HL-60 (cell line): ENCODE measurements around the gene METRN.
A peak's percentile ranks its signal among the peaks of the same experiment; 100 is the strongest.

ENCODE experiments used
- GABPA ChIP-seq: IDR thresholded peaks from 2 replicates; pipeline ENCODE4 v1.6.1; 2012; ENCODE audit warnings: low read depth
- POLR2AphosphoS5 ChIP-seq: IDR thresholded peaks from 2 replicates; pipeline ENCODE4 v1.6.1; 2012; ENCODE audit warnings: low read depth
- TF ChIP-seq, protein P1 (sequence below): IDR thresholded peaks from one replicate; pipeline ENCODE4 v1.5.1; 2011; ENCODE audit warnings: low read length, control low read depth, inconsistent platforms; ENCODE audit not compliant: insufficient read depth
- TF ChIP-seq, protein P2 (sequence below): IDR thresholded peaks from 2 replicates; pipeline ENCODE4 v1.6.1; 2012; ENCODE audit warnings: low read depth; ENCODE audit not compliant: insufficient replicate concordance

GRCh38 chr16:720990-721764 is 6.3 kb downstream of the METRN start, which contains the start of gene ANTKMT:
- TF ChIP-seq, protein P1, sequence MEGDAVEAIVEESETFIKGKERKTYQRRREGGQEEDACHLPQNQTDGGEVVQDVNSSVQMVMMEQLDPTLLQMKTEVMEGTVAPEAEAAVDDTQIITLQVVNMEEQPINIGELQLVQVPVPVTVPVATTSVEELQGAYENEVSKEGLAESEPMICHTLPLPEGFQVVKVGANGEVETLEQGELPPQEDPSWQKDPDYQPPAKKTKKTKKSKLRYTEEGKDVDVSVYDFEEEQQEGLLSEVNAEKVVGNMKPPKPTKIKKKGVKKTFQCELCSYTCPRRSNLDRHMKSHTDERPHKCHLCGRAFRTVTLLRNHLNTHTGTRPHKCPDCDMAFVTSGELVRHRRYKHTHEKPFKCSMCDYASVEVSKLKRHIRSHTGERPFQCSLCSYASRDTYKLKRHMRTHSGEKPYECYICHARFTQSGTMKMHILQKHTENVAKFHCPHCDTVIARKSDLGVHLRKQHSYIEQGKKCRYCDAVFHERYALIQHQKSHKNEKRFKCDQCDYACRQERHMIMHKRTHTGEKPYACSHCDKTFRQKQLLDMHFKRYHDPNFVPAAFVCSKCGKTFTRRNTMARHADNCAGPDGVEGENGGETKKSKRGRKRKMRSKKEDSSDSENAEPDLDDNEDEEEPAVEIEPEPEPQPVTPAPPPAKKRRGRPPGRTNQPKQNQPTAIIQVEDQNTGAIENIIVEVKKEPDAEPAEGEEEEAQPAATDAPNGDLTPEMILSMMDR, result no peak
- TF ChIP-seq GABPA (peak; percentile 85), POLR2AphosphoS5 (peak; percentile 75)
- TF ChIP-seq, protein P2, sequence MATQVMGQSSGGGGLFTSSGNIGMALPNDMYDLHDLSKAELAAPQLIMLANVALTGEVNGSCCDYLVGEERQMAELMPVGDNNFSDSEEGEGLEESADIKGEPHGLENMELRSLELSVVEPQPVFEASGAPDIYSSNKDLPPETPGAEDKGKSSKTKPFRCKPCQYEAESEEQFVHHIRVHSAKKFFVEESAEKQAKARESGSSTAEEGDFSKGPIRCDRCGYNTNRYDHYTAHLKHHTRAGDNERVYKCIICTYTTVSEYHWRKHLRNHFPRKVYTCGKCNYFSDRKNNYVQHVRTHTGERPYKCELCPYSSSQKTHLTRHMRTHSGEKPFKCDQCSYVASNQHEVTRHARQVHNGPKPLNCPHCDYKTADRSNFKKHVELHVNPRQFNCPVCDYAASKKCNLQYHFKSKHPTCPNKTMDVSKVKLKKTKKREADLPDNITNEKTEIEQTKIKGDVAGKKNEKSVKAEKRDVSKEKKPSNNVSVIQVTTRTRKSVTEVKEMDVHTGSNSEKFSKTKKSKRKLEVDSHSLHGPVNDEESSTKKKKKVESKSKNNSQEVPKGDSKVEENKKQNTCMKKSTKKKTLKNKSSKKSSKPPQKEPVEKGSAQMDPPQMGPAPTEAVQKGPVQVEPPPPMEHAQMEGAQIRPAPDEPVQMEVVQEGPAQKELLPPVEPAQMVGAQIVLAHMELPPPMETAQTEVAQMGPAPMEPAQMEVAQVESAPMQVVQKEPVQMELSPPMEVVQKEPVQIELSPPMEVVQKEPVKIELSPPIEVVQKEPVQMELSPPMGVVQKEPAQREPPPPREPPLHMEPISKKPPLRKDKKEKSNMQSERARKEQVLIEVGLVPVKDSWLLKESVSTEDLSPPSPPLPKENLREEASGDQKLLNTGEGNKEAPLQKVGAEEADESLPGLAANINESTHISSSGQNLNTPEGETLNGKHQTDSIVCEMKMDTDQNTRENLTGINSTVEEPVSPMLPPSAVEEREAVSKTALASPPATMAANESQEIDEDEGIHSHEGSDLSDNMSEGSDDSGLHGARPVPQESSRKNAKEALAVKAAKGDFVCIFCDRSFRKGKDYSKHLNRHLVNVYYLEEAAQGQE, result no peak
